Mesothelial cell of epicardium (in vitro differentiated cells): ENCODE data around the gene TM4SF18. TPM values are rescaled to one million over a fixed set of nuclear protein-coding genes. Genes with fewer than 3 reads are reported as not detected.

ENCODE experiments used
- DNase-seq, 2 experiments: peaks; one replicate each; pipeline ENCODE4 v3.0.0; 2021; ENCODE audit warnings: low spot score in 2 of 2; ENCODE audit not compliant: unreplicated experiment in 2 of 2
- H3K27ac Mint-ChIP-seq: 2 replicates; pipeline ENCODE4 v1.8.0; 2021; ENCODE audit warnings: mixed read lengths
- H3K27me3 Mint-ChIP-seq: 2 replicates; pipeline ENCODE4 v1.8.0; 2021; ENCODE audit warnings: low read depth, mixed read lengths
- H3K36me3 Mint-ChIP-seq: 2 replicates; pipeline ENCODE4 v1.8.0; 2021; ENCODE audit warnings: mixed read lengths
- H3K4me1 Mint-ChIP-seq: 2 replicates; pipeline ENCODE4 v1.8.0; 2021; ENCODE audit warnings: mixed read lengths
- H3K4me3 Mint-ChIP-seq: 2 replicates; pipeline ENCODE4 v1.8.0; 2021; ENCODE audit warnings: mild to moderate bottlenecking, moderate library complexity, mixed read lengths
- H3K9me3 Mint-ChIP-seq: 2 replicates; pipeline ENCODE4 v1.8.0; 2021; ENCODE audit warnings: mixed read lengths
- CTCF ChIP-seq: fragments of 200-600 bp; sonication (generic); IDR thresholded peaks from one replicate; pipeline ENCODE4 v1.5.0; 2021; ENCODE audit warnings: antibody characterized with exemption; ENCODE audit not compliant: unreplicated experiment
- total RNA-seq: library from RNA; stranded (reverse); gene quantifications from 3 replicates; pipeline ENCODE4 v1.2.1, GENCODE V29; 2021

Gene TM4SF18
- total RNA-seq, 1 donor from 2014 or later = 0.13 TPM

- peak overlapping the region; percentile 94 for H3K27ac Mint-ChIP-seq
- H3K4me1 Mint-ChIP-seq = peaks cover 59% of the 10 kb centered on the region
- TF ChIP-seq CTCF = no peak
- no peaks in the 10 kb centered on the region for H3K27me3 Mint-ChIP-seq
- DNase-seq = no peak
- peak overlapping the region; percentile 9 for H3K4me3 Mint-ChIP-seq
- H3K36me3 Mint-ChIP-seq = peaks cover 8% of the 10 kb centered on the region
- H3K9me3 Mint-ChIP-seq = peaks cover 8% of the 10 kb centered on the region
These were observed 45.3 kb upstream of the TM4SF18 start for GRCh38 chr3:149378478-149379309.

GRCh38 chr3:149377408-149378364 is 44.2 kb upstream of the TM4SF18 start, which contains the start of gene TM4SF1:
Gene TM4SF1, minus strand, starts transcription at chr3:149377649. Its CDS starts 102 bp downstream, at chr3:149377547.
- H3K27me3 Mint-ChIP-seq = no peaks in the 10 kb centered on the region
- TF ChIP-seq CTCF = no peak
- peaks cover 8% of the 10 kb centered on the region for H3K9me3 Mint-ChIP-seq
- peaks cover 66% of the 10 kb centered on the region for H3K4me1 Mint-ChIP-seq
- DNase-seq = no peak
- peak within 1 kb of the TSS; percentile 94 for H3K27ac Mint-ChIP-seq
- peak within 1 kb of the TSS; percentile 62 for H3K4me3 Mint-ChIP-seq
- peaks cover 9% of the 10 kb centered on the region for H3K36me3 Mint-ChIP-seq

- DNase-seq = no peak
- Mint-ChIP-seq H3K27me3 (no peaks in the 10 kb centered on the region), H3K4me1 (peaks cover 60% of the 10 kb centered on the region), H3K9me3 (peaks cover 8% of the 10 kb centered on the region), H3K36me3 (peaks cover 10% of the 10 kb centered on the region), H3K4me3 (peak overlapping the region; percentile 62), H3K27ac (peak overlapping the region; percentile 94)
- no peak for TF ChIP-seq CTCF
These were observed 43.4 kb upstream of the TM4SF18 start for GRCh38 chr3:149376718-149377407.

GRCh38 chr3:149375501-149376196 is 42.2 kb upstream of the TM4SF18 start:
- DNase-seq = no peak
- Mint-ChIP-seq H3K4me3 (peak overlapping the region; percentile 23), H3K36me3 (peaks cover 3% of the 10 kb centered on the region), H3K4me1 (peaks cover 63% of the 10 kb centered on the region), H3K27me3 (no peaks in the 10 kb centered on the region), H3K9me3 (no peaks in the 10 kb centered on the region), H3K27ac (no peak overlapping the region)
- no peak for TF ChIP-seq CTCF
